Articular chondrocyte of knee joint (primary cell): ENCODE measurements around the gene GAB3. TPM values are rescaled to one million over a fixed set of nuclear protein-coding genes. Genes with fewer than 3 reads are reported as not detected.

Source experiments
- small RNA-seq: library from RNA; depleted of rRNA; stranded (forward); fragments of <200 nt; gene quantifications from one replicate; pipeline ENCODE3, GENCODE V24; 2012
- total RNA-seq: library from RNA; depleted of rRNA; stranded (reverse); fragments of >200 nt; gene quantifications from 2 replicates; pipeline ENCODE4 v1.2.3, GENCODE V29; 2012

The GAB3 gene
- 0.86 and 3.8 TPM in 2 replicates for total RNA-seq

GRCh38 chrX:154750301-154751202, at the start of gene GAB3:
Gene GAB3 (minus strand): TSS chrX:154751077. CDS start chrX:154751025, 52 bp downstream.

GRCh38 chrX:154762537-154763296, 11.8 kb upstream of the GAB3 start, which contains the start of gene DKC1:
Gene DKC1 (plus strand): TSS chrX:154762864. CDS start chrX:154762966, 102 bp downstream.

GRCh38 chrX:154653413-154653812, 97.5 kb downstream of the GAB3 start, which contains the start of gene CTAG2:
Gene CTAG2 (minus strand): TSS chrX:154653579. CDS start chrX:154653515, 64 bp downstream.

Small RNAs within 50 kb of the gene (small RNA-seq; reads per million reads assigned to genes)
- not detected for gene SNORA36A

Other genes with a start within 250 kb of the GAB3 start
- gene FAM3A, start 234.8 kb downstream of the GAB3 start, total RNA-seq, result 21.9 and 22.2 TPM in 2 replicates
- 80.2 and 110 TPM in 2 replicates for gene G6PD, start 204.2 kb downstream of the GAB3 start, total RNA-seq
- 12.1 and 13.6 TPM in 2 replicates for gene IKBKG, start 203.5 kb downstream of the GAB3 start, total RNA-seq
- not detected in 2 replicates for gene CTAG1A, start 165.9 kb downstream of the GAB3 start, total RNA-seq
- gene CTAG1B, start 131.8 kb downstream of the GAB3 start, total RNA-seq, result not detected in 2 replicates
- not detected in 2 replicates for gene CTAG2, start 97.5 kb downstream of the GAB3 start, total RNA-seq
- 22.2 and 29.5 TPM in 2 replicates for gene DKC1, start 11.8 kb upstream of the GAB3 start, total RNA-seq
- 16.8 and 18.6 TPM in 2 replicates for gene MPP1, start 54.4 kb upstream of the GAB3 start, total RNA-seq
- 0.22 TPM in 1 of 2 replicates, not detected in the other for gene SMIM9, start 83.6 kb upstream of the GAB3 start, total RNA-seq
- 2.9 and 4.2 TPM in 2 replicates for gene F8A1, start 135.3 kb upstream of the GAB3 start, total RNA-seq